GM23338 (cell line): ENCODE results near the gene SORL1.

Source experiments
- CREB1 ChIP-seq: fragments of 250-450 bp; sonication (Bioruptor Pico); IDR thresholded peaks from 2 replicates; pipeline ENCODE4 v1.5.0; 2020; ENCODE audit warnings: low read depth, mild to moderate bottlenecking, moderate library complexity
- EZH2 ChIP-seq: fragments of 200-600 bp; sonication (generic); IDR thresholded peaks from one replicate; pipeline ENCODE4 v1.8.0; 2017; ENCODE audit warnings: antibody characterized with exemption, mild to moderate bottlenecking, low read depth; ENCODE audit not compliant: unreplicated experiment
- EZH2phosphoT487 ChIP-seq: fragments of 200-600 bp; sonication (generic); IDR thresholded peaks from one replicate; pipeline ENCODE4 v1.8.1; 2018; ENCODE audit warnings: antibody characterized with exemption; ENCODE audit not compliant: unreplicated experiment
- JUNB ChIP-seq: IDR thresholded peaks from one replicate; pipeline ENCODE4 v1.6.1; 2016; ENCODE audit warnings: antibody characterized with exemption; ENCODE audit not compliant: unreplicated experiment
- POLR2AphosphoS5 ChIP-seq: IDR thresholded peaks from 2 replicates; pipeline ENCODE4 v1.6.1; 2016; ENCODE audit warnings: antibody characterized with exemption, low read depth
- STAT1 ChIP-seq: IDR thresholded peaks from one replicate; pipeline ENCODE4 v1.6.1; 2016; ENCODE audit warnings: antibody characterized with exemption; ENCODE audit not compliant: unreplicated experiment
- ZNF331 ChIP-seq: fragments of 250-450 bp; sonication (Bioruptor Pico); IDR thresholded peaks from 2 replicates; pipeline ENCODE4 v1.5.0; 2020; ENCODE audit warnings: low read depth, mild to moderate bottlenecking, moderate library complexity
- TF ChIP-seq, protein P1 (sequence below), 2 experiments: fragments of 200-600 bp in 1 of 2; sonication (generic) in 1 of 2; conservative IDR thresholded peaks; 2 replicates each; pipeline versions ENCODE4 v1.5.1 to v1.6.1; 2016 to 2017; ENCODE audit warnings: antibody characterized with exemption in 2 of 2, low read depth in 2 of 2, mild to moderate bottlenecking in 2 of 2, moderate library complexity in 1 of 2
- TF ChIP-seq, protein P2 (sequence below): IDR thresholded peaks from 2 replicates; pipeline ENCODE4 v1.6.1; 2016; ENCODE audit warnings: antibody characterized with exemption
- TF ChIP-seq, protein P3 (sequence below): IDR thresholded peaks from one replicate; pipeline ENCODE4 v1.6.1; 2018; ENCODE audit warnings: antibody characterized with exemption; ENCODE audit not compliant: unreplicated experiment

DNA sequence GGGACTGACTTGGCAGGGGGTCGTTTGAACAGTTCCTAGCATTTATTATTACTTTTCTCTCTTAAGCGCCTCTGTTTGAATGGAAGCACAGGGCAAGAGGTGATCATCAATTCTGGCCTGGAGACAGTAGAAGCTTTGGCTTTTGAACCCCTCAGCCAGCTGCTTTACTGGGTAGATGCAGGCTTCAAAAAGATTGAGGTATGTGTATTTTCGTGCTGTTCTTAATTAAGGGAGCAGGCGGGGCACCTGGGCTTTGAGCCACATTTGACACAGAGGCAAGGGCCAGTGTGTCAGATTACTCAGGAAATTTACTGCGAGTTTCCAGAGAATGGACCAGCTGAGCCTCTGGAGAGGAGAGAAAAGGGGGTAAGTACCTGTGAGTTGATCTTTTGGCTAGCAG lies 103.0 kb downstream of the SORL1 start:
- TF ChIP-seq, protein P1, sequence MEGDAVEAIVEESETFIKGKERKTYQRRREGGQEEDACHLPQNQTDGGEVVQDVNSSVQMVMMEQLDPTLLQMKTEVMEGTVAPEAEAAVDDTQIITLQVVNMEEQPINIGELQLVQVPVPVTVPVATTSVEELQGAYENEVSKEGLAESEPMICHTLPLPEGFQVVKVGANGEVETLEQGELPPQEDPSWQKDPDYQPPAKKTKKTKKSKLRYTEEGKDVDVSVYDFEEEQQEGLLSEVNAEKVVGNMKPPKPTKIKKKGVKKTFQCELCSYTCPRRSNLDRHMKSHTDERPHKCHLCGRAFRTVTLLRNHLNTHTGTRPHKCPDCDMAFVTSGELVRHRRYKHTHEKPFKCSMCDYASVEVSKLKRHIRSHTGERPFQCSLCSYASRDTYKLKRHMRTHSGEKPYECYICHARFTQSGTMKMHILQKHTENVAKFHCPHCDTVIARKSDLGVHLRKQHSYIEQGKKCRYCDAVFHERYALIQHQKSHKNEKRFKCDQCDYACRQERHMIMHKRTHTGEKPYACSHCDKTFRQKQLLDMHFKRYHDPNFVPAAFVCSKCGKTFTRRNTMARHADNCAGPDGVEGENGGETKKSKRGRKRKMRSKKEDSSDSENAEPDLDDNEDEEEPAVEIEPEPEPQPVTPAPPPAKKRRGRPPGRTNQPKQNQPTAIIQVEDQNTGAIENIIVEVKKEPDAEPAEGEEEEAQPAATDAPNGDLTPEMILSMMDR (conservative IDR thresholded peaks at IDR 0.05; ENCODE audit: low read depth in 2 of 2): no peak
- TF ChIP-seq STAT1 (no peak), EZH2 (no peak), JUNB (no peak), POLR2AphosphoS5 (no peak), EZH2phosphoT487 (no peak), CREB1 (CRISPR knock-in tag) (no peak), ZNF331 (no peak)
- TF ChIP-seq, protein P2, sequence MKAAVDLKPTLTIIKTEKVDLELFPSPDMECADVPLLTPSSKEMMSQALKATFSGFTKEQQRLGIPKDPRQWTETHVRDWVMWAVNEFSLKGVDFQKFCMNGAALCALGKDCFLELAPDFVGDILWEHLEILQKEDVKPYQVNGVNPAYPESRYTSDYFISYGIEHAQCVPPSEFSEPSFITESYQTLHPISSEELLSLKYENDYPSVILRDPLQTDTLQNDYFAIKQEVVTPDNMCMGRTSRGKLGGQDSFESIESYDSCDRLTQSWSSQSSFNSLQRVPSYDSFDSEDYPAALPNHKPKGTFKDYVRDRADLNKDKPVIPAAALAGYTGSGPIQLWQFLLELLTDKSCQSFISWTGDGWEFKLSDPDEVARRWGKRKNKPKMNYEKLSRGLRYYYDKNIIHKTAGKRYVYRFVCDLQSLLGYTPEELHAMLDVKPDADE: no peak
- TF ChIP-seq, protein P3, sequence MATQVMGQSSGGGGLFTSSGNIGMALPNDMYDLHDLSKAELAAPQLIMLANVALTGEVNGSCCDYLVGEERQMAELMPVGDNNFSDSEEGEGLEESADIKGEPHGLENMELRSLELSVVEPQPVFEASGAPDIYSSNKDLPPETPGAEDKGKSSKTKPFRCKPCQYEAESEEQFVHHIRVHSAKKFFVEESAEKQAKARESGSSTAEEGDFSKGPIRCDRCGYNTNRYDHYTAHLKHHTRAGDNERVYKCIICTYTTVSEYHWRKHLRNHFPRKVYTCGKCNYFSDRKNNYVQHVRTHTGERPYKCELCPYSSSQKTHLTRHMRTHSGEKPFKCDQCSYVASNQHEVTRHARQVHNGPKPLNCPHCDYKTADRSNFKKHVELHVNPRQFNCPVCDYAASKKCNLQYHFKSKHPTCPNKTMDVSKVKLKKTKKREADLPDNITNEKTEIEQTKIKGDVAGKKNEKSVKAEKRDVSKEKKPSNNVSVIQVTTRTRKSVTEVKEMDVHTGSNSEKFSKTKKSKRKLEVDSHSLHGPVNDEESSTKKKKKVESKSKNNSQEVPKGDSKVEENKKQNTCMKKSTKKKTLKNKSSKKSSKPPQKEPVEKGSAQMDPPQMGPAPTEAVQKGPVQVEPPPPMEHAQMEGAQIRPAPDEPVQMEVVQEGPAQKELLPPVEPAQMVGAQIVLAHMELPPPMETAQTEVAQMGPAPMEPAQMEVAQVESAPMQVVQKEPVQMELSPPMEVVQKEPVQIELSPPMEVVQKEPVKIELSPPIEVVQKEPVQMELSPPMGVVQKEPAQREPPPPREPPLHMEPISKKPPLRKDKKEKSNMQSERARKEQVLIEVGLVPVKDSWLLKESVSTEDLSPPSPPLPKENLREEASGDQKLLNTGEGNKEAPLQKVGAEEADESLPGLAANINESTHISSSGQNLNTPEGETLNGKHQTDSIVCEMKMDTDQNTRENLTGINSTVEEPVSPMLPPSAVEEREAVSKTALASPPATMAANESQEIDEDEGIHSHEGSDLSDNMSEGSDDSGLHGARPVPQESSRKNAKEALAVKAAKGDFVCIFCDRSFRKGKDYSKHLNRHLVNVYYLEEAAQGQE: no peak
